AG10803 (cell line): Measurements from ENCODE around the gene MIS18BP1.
"Not testable (repeated sequence)": the region's sequence is repeated elsewhere in the genome, so short reads cannot be mapped to it uniquely, and the experiment has no call there.

Source experiments
- DNase-seq: peaks from one replicate; pipeline ENCODE4 v3.0.0; 2010; ENCODE audit warnings: low read depth
- H3K4me3 ChIP-seq: 2 replicates; pipeline ENCODE4 v1.5.1; 2011; ENCODE audit warnings: mild to moderate bottlenecking, low read length, control low read depth
- TF ChIP-seq, protein P1 (sequence below): conservative IDR thresholded peaks from 2 replicates; pipeline ENCODE4 v1.5.1; 2011; ENCODE audit warnings: mild to moderate bottlenecking, low read length, control low read depth, inconsistent platforms

MIS18BP1 gene

DNA sequence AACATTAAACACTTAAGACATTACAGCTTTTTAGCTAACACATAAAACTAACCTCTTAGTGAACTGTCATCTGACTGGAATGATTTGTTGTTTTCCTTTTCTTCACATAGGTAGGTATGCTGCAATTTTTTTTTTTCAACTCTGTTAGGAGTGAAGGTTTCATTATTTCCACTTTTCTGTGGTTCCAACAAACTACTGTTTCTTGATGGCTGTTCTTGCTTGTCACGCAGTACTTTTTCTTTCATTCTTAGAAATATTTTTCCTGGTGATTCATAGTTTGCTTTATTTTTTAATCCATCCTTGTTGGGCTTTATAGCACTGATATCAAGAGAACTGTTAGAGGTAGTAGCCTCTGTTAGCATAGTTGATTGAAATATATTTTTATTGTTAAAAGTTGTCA is 6.3 kb downstream of the MIS18BP1 start:
- TF ChIP-seq, protein P1, sequence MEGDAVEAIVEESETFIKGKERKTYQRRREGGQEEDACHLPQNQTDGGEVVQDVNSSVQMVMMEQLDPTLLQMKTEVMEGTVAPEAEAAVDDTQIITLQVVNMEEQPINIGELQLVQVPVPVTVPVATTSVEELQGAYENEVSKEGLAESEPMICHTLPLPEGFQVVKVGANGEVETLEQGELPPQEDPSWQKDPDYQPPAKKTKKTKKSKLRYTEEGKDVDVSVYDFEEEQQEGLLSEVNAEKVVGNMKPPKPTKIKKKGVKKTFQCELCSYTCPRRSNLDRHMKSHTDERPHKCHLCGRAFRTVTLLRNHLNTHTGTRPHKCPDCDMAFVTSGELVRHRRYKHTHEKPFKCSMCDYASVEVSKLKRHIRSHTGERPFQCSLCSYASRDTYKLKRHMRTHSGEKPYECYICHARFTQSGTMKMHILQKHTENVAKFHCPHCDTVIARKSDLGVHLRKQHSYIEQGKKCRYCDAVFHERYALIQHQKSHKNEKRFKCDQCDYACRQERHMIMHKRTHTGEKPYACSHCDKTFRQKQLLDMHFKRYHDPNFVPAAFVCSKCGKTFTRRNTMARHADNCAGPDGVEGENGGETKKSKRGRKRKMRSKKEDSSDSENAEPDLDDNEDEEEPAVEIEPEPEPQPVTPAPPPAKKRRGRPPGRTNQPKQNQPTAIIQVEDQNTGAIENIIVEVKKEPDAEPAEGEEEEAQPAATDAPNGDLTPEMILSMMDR = no peak
- DNase-seq = no peak
- no peak overlapping the region for H3K4me3 ChIP-seq

DNA sequence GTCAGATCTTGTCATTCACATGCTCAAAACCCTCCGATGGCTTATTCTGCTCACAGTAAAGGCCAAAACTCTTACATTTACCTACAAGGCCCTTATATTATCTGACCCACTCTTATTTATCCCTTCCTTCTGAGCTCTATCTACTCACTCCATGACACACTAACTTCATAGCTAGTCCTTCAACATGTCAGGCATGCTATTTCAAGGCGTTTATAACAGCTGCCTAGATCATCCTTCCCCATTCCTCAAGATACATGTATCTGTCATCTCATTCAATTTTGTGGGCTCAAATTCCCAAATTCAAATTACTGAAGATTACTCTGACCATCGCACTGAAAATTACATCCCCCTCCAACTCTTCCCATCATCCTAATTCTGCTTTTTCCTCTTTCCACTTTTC is 6.9 kb downstream of the MIS18BP1 start:
- DNase-seq = no peak
- H3K4me3 ChIP-seq = no peak overlapping the region
- TF ChIP-seq, protein P1 = no peak

DNA sequence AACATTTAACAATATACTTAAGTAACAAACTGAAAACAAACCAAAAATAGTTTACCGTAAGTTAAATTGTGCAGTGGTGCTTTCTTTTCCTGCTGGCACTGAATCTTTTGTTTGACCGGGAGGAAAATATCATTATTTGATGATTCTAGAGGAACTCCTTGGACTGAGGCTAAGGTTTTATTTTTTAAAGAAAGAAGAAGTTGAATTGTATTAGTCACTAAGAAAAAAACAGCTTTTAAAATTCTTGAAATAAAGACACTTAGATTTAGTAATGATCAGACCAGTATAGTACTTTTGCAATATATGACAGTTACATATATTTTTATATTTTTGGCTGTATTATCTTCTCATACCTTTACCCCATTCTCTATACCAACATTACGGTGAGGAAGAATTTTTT is 10.3 kb downstream of the MIS18BP1 start:
- H3K4me3 ChIP-seq = peak overlapping the region; percentile 14; the same call in 1 of the 2 replicates
- no peak for DNase-seq
- TF ChIP-seq, protein P1 = no peak

DNA sequence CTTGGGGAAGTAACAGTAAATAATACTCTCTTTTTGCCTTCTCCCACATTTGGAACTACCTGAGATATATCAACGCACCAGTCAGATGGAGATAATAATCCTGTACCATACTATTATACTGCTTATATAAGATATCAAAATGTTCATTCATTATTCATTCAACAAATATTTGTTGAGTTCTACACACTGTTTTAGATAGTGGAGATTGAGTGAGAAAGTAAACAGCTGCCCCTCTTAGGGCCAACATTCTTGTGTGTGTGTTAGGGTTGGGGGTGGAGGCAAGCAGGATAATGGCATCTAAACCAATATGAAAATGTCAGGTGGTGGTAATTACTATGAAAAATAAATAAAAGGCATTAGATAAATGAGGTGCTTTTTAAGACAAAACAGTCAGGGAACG is 14.0 kb downstream of the MIS18BP1 start:
- no peak overlapping the region for H3K4me3 ChIP-seq
- TF ChIP-seq, protein P1 = no peak
- no peak for DNase-seq

DNA sequence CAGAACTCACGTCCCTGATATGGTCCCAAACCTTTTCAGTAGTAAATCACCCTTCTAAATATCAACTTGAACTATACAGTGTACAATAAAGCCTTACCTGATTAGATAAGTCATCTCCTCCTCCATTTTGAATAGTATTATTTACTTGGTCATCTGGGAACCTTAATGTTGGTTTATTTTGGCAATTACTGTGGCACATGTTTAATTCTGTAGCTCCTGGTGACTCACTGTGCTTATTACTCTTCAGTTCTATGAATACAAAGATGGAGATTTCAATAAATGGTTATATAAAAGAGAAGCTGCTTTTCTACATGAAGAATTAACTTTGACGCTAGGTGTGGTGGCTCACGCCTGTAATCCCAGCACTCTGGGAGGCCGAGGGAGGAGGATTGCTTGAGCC is 25.4 kb downstream of the MIS18BP1 start:
- no peak for DNase-seq
- no peak overlapping the region for H3K4me3 ChIP-seq
- TF ChIP-seq, protein P1 = no peak

DNA sequence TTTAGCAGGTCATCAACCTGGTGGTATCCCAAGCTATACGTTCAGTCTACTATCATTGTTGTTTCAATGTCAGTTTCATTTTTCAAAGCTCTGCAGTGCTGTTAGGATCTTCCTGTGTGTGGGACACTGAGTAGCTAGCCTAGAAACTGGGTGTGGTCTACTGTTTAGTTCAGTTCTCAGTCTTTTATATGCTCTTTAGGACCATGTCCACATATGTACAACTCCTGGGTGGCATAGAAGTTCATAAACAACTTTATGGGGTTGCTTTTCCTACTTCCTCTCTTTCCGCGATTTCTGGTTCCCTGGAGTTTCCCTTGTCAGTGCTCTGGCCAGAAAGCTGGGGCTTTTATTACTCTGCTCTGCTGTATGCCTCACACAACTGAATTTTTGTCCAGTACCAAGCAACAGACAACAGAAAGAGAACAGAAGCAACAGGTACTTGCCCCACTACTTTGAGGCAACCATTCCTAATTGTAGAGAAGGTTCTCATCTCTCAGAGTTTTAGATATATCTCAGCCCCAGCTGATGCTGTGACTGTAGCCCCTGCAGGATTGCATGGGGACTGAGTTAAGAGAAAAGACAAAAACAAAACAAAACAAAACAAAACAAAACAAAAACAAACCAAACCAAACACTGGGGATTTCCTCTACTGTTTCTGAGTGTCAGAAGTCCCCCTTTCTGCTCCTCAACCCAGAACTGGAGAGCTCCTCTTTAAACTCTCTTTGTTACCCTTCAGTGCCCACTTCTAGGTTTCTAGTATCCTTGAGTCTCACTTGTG is 30.3 kb downstream of the MIS18BP1 start:
- no peak overlapping the region for H3K4me3 ChIP-seq
- TF ChIP-seq, protein P1 = no peak
- DNase-seq = no peak

DNA sequence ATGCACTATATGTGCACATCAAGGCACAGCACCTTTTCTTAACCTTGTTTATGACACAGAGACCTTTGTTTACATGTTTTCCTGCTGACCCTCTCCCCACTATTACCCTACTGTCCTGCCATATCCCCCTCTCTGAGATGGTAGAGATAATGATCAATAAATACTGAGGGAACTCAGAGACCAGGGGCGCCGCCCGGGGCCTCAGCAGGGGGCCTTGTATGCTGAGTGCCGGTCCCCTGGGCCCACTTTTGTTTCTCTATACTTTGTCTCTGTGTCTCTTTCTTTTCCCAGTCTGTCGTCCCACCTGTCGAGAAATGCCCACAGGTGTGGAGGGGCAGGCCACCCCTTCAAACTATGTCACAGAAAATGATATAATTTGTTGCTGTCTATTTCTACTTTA is 38.7 kb downstream of the MIS18BP1 start:
- H3K4me3 ChIP-seq, DNase-seq: not testable (repeated sequence)

DNA sequence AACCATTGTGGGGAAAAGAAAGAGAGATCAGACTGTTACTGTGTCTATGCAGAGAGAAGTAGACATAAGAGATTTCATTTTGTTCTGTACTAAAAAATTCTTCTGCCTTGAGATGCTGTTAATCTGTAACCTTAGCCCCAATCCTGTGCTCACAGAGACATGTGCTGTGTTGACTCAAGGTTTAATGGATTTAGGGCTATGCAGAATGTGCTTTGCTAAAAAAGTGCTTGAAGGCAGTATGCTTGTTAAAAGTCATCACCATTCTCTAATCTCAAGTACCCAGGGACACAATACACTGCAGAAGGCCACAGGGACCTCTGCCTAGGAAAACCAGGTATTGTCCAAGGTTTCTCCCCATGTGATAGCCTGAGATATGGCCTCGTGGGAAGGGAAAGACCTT is 39.3 kb downstream of the MIS18BP1 start:
- DNase-seq, H3K4me3 ChIP-seq: not testable (repeated sequence)
